ENCODE results near the gene ATP1A2.

The ATP1A2 gene

GRCh38 chr1:160186729-160187128 lies 71.2 kb downstream of the ATP1A2 start:
- DNase-seq: no peak

DNA sequence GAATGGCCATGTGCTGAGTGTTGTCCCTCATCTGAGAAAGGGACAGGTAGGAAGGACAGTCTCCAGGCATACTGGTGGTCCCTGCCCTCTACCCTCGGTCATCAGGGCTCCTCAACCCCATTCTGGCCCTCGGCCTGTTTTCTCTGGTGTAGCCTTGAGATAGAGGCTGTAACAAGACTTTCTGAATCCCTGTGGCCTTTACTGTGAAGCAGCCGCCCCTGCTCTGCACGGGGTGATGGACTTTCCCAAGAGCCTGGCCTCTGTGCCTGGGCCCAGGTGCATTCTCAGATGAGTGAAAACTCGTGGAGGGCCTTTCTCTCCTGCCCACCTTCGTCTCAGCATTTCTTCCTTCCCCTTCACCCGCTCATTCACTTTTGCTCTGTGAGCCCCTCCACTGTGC lies 71.8 kb downstream of the ATP1A2 start:
- DNase-seq: no peak

GRCh38 chr1:160188341-160188740 lies 72.8 kb downstream of the ATP1A2 start:
- no peak for DNase-seq

DNA sequence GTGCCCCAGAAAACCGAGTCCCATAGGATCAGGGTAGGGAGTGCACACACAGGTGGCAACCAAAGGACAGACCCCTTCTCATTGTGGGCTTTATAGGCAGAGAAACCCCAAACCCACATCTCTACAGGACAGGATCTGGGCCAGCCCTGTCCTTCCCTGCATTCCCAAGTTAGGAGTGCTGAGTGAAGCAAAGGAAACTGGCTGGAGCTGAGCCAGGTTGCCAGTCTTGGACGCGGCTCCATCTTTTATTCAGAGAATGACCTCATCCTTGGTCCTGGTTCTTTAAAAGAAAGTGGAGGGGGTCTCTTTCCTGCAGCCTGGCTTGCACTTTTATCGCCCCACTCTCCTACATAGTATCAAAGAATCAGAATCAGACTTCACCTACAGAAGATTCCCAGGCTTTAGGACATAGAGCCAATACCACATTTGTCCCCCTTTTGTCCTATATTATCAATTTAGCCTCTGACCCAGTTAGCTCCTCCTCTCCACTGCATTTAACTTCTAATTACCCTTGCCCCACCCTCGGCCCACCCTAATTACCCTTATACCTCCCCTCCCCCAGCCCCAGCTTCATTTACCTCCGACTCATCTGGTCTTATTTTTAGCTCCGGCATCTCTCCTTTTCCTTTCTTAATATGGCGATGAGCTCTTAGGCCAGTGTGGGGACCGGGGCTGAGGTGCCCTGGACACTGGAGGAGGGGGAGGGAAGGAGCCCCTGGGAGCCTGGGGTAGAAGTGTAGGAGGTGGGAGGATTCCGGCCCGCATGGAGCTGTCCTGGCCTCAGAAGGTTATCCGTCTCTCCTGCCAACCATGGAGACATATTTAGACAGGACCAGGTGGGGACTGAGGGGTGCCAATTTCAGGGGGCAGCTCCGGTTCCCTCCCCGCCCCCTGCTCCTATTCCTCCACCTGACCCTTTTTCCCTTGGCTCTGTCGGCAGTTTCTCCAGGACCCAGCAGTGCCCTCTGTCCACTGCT lies 74.4 kb downstream of the ATP1A2 start, which contains the start of gene CASQ1:
Gene CASQ1 (plus strand): TSS at position 927 of the 977 bp plus-strand sequence. CDS start 177 bp downstream, outside the sequence.
- DNase-seq: no peak

DNA sequence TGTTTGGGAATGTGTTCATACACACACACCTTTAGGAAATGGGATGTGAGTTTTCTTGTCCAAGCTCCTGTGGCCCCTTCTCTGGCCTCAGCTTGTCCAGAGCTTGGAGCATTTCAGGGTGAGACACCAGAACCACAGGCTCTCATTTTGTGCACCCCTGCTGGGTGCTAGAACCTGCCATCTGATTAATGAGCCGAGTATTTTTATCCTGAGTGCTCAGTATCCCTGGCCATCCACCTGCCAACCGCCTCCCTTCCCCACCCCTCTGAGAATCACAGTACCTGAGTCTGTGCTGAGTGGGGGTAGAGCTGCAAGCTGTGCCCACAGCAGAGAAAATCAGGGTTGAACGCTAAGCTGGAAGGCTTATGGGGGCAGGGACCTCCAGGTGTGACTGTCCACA lies 76.2 kb downstream of the ATP1A2 start:
- DNase-seq: no peak

GRCh38 chr1:160192234-160192633 lies 76.7 kb downstream of the ATP1A2 start:
- DNase-seq: no peak

Measured in NK-92 treated with Interleukin-12 subunit alpha and Interleukin-12 subunit beta, amount 100 ng/mL, for 24 hours (cell line).